NCI-H524 (cell line): ENCODE data around the gene HDAC4.

ENCODE experiments used
- DNase-seq, 2 experiments: peaks; one replicate each; lab custom pipeline; 2025; lab: John Stamatoyannopoulos, UW

Gene HDAC4

DNA sequence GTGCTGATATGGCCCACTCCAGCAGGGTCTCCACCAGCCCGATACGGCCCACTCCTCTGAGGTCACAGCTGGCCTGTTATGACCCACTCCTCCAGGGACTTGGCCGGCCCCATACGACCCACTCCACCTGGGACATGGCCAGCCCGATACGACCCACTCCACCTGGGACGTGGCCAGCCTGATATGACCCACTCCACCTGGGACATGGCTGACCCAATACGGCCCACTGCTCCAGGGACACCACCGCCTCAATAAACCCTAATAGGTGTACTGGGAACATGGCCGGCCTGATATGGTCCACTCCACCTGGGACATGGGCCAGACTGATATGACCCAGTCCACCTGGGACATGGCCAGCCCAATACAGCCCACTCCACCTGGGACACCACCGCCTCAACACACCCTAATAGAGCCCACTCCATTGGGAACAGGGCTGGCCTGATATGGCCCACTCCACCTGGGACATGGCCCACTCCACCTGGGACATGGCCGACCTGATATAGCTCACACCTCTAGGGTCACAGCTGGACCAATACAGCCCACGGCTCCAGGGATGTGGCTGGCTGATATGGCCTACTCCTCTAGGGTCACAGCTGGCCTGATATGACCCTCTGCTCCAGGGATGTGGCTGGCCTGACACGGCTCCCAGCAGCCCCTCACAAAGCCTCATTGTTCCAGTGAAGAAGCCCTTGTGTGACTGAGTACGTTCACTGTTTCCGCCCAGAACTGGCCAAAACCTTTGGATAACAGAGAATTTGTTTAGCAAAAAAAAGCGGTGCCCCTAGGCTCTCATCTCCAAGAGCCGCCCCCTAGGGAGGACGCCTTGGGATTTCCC is 245.6 kb downstream of the HDAC4 start:
- DNase-seq: no peak

GRCh38 chr2:239153806-239154591 is 246.8 kb downstream of the HDAC4 start:
- no peak for DNase-seq

DNA sequence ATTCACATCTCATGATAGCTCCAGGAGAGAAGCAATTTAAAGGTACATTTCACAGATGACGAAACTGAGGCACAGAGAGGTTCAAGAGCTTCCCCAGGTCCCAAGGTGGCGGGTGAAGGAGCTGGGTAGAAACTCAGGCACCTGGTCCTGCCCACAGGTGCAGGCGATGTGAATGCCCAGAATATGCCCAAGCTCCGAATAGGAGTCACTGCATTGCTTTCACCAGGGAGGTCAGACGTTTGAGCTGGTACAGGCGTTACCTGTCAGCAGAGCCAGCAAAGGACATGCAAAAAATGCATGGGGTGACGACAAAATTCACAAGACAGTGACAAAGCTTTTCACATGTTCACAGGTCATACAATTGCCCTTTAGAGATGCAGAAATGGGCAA is 247.9 kb downstream of the HDAC4 start:
- no peak for DNase-seq

DNA sequence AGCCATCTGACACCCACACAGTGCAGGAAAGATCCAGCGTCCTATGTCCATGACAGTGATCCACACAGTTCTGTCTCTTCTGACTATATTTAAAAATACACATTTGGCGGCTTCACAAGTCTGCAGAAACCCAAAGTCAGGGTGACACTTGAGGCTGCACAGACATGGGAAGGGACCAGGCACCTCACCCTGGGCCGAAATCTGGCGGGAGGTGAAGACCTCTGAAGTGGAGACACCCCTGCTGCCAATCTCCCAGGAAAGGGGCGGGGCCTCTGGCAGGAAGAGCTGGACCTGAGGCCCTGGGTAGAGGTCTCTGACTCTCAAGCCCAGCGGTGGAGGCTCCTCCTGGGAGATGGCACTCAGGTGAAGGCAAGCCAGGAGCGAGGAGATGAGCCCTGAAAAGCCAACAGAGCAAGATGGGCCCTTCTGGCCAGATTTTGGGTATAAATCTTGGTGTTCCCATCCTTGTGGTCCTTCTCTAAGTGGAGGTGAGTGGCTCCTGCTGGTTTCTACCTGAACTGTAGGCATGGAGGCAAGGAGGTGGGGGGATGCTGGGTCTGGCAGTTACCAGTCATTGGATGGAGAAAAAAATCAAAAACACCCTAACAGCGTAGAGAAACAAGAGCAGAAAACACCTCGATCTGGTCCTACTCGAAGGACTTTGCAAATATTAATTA is 248.4 kb downstream of the HDAC4 start:
- DNase-seq: no peak

GRCh38 chr2:239151201-239152131 is 249.4 kb downstream of the HDAC4 start:
- DNase-seq: no peak

GRCh38 chr2:239150125-239151011 is 250.5 kb downstream of the HDAC4 start:
- DNase-seq: no peak

GRCh38 chr2:239149501-239149900 is 251.3 kb downstream of the HDAC4 start:
- no peak for DNase-seq

- DNase-seq: no peak
Measured at GRCh38 chr2:239148495-239149200, 252.2 kb downstream of the HDAC4 start.

DNA sequence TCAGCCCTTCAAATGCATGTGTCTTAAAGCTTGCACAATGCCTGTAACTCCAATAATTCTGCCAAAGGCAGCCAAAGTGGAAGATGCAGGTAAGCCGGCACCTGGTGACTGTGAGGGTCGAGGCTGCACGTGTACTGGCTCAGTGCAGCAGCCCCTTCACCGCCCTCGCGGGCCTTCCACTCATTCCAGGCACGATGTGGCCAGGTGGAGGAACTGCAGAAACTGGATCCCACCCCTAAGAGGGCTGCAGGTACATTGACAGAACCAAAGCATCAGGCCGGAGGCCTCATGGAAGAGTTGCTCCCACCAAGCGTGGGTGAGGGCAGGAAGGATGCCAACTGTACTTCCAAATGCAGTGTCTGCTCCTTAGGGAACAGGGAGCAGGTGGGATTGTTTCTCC is 253.4 kb downstream of the HDAC4 start:
- DNase-seq: no peak

GRCh38 chr2:239146741-239147181 is 254.1 kb downstream of the HDAC4 start:
- DNase-seq: no peak

GRCh38 chr2:239146011-239146641 is 254.7 kb downstream of the HDAC4 start:
- DNase-seq: no peak

GRCh38 chr2:239145601-239146000 is 255.2 kb downstream of the HDAC4 start:
- no peak for DNase-seq

GRCh38 chr2:239145106-239145505 is 255.7 kb downstream of the HDAC4 start:
- no peak for DNase-seq

DNA sequence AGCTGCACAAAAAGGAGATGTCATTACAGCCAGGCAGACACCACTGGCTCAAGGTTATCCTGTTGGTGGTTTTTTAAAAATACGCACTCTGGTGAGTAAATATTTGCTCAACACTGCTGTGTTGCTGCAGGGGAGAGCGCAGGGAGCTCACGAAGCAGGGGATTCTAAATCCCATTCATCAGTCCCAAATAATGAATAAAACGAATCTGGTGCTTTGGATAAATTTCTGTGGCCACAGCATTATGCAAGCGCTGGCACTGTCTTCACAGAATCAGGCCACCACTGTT is 256.2 kb downstream of the HDAC4 start:
- DNase-seq: no peak

- peak; percentile 3 to 19 for DNase-seq
Measured at GRCh38 chr2:239143858-239144712, 256.7 kb downstream of the HDAC4 start.

DNA sequence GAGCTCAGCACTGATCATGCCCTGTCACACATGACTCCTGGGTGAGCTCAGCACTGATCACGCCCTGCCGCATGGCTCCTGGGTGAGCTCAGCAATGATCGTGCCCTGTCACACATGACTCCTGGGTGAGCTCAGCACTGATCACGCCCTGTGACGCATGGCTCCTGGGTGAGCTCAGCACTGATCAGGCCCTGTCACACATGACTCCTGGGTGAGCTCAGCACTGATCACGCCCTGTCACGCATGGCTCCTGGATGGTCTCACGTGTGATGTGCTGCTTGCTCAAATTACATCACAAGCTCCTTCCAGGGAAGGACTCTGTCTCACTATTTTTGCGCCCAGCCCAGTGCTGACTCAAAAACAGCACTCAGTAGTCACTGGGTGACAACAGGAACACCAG is 258.0 kb downstream of the HDAC4 start:
- DNase-seq: no peak

GRCh38 chr2:239142296-239142695 is 258.5 kb downstream of the HDAC4 start:
- DNase-seq: no peak

DNA sequence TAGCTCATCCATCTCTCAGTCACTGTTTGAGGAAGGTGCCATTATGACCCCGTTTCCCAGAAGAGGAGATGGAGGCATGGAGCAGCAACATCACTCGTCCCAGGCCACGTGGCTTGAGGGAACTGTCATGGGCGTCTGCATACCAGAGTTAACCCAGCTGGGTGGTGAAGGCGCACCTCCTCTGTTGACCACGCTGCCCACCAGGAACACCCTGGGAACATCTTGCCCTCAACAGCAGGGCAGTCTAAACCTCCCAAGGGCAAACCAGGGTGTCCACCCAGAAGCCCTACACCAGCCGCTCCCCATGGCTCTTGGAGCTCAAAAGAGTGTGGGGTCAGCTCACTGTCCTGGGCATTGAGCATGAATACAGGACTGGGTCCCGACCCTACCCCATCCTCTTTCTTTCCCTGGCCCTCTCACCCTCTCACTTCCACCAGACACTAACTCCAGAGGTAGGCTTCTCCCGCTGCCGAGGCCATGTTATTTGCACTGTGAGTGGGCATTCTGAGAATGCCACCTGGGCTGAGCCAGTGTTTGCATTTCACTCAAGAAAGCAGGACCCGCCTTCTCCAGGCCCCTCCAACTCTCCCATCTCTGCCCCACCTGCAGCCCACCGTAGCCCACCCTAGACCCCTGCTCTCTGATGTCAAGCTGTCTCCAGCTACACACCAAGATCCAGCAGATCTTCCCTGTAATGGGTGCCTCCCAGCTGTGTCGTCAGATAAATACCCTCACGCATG is 259.6 kb downstream of the HDAC4 start:
- DNase-seq: no peak
